Muscle of back (tissue), 13 donors: Measurements from ENCODE around the gene MT1G. TPM values are rescaled to one million over a fixed set of nuclear protein-coding genes. Genes with fewer than 3 reads are reported as not detected.
A peak's percentile ranks its signal among the peaks of the same experiment; 100 is the strongest.
"Not testable (repeated sequence)": the region's sequence is repeated elsewhere in the genome, so short reads cannot be mapped to it uniquely, and the experiment has no call there.

Experiments used
- DNase-seq, 3 donors: peaks; one replicate each; pipeline versions ENCODE4 v3.0.0 to v3.0.0-alpha.2; 2013
- long read RNA-seq, 9 donors: transcript quantifications; one replicate each; lab custom pipeline, GENCODE V29; 2026
- polyA plus RNA-seq, 10 donors: library from polyadenylated mRNA; unstranded; fragments of 120-200 nt; gene quantifications; one replicate each; pipeline ENCODE4 v1.2.1, GENCODE V29; 2013; ENCODE audit not compliant: insufficient read length in 10 of 10

MT1G gene
- 1 to 10 TPM in 4 of 10 donors, under 1 TPM in 3, not detected in 3; 0.62 to 3.6 (median 1.0) TPM for polyA plus RNA-seq
- long read RNA-seq, donor 1, partial matches to known transcripts: 5 of 5 reads
- long read RNA-seq, donor 1, other reads (novel, unspliced or antisense): 0 of 5 reads
- long read RNA-seq, donor 2, partial matches to known transcripts: 6 of 6 reads
- long read RNA-seq, donor 2, other reads (novel, unspliced or antisense): 0 of 6 reads
- long read RNA-seq, donor 3: 0 reads
- long read RNA-seq, donor 4, partial matches to known transcripts: 13 of 13 reads
- long read RNA-seq, donor 4, other reads (novel, unspliced or antisense): 0 of 13 reads
- long read RNA-seq, donor 5, partial matches to known transcripts: 0 of 2 reads
- long read RNA-seq, donor 5, other reads (novel, unspliced or antisense): 0 of 2 reads
- long read RNA-seq, donor 6, partial matches to known transcripts: 20 of 21 reads
- long read RNA-seq, donor 6, other reads (novel, unspliced or antisense): 0 of 21 reads
- long read RNA-seq, donor 7, partial matches to known transcripts: 8 of 8 reads
- long read RNA-seq, donor 7, other reads (novel, unspliced or antisense): 0 of 8 reads
- long read RNA-seq, donor 8, partial matches to known transcripts: 9 of 10 reads
- long read RNA-seq, donor 8, other reads (novel, unspliced or antisense): 0 of 10 reads
- long read RNA-seq, donor 9, partial matches to known transcripts: 0 of 2 reads
- long read RNA-seq, donor 9, other reads (novel, unspliced or antisense): 0 of 2 reads

- peak in 1 of 3 donors; percentile 62 for DNase-seq
Observed at GRCh38 chr16:56667581-56668571, at the start of gene MT1G. Gene MT1G (minus strand): TSS chr16:56668065. CDS start chr16:56667993, 72 bp downstream.

- DNase-seq: not testable (repeated sequence)
Observed at GRCh38 chr16:56717532-56717931, 49.7 kb upstream of the MT1G start.

GRCh38 chr16:56716761-56717160, 48.9 kb upstream of the MT1G start:
- DNase-seq: peak in 1 of 3 donors; percentile 53

GRCh38 chr16:56715126-56715525, 47.3 kb upstream of the MT1G start:
- no peak for DNase-seq

- no peak for DNase-seq
Observed at GRCh38 chr16:56713794-56714193, 45.9 kb upstream of the MT1G start.

- DNase-seq: no peak
Observed at GRCh38 chr16:56711862-56712261, 44.0 kb upstream of the MT1G start.

- no peak for DNase-seq
Observed at GRCh38 chr16:56710181-56710737, 42.4 kb upstream of the MT1G start.

- no peak for DNase-seq
Observed at GRCh38 chr16:56709443-56710040, 41.7 kb upstream of the MT1G start.

GRCh38 chr16:56708525-56709442, 40.9 kb upstream of the MT1G start:
- DNase-seq: no peak

- DNase-seq: no peak
Observed at GRCh38 chr16:56702836-56703235, 35.0 kb upstream of the MT1G start.

- DNase-seq: no peak
Observed at GRCh38 chr16:56701534-56701933, 33.7 kb upstream of the MT1G start.

- no peak for DNase-seq
Observed at GRCh38 chr16:56700631-56701030, 32.8 kb upstream of the MT1G start.

GRCh38 chr16:56700195-56700594, 32.3 kb upstream of the MT1G start:
- DNase-seq: no peak

- no peak for DNase-seq
Observed at GRCh38 chr16:56697456-56698155, 29.7 kb upstream of the MT1G start.

GRCh38 chr16:56695246-56695645, 27.4 kb upstream of the MT1G start:
- DNase-seq: no peak

GRCh38 chr16:56691885-56692284, 24.0 kb upstream of the MT1G start:
- no peak for DNase-seq

- DNase-seq: no peak
Observed at GRCh38 chr16:56690420-56691122, 22.7 kb upstream of the MT1G start.

GRCh38 chr16:56689171-56689570, 21.3 kb upstream of the MT1G start:
- DNase-seq: no peak

- no peak for DNase-seq
Observed at GRCh38 chr16:56688762-56689161, 20.9 kb upstream of the MT1G start.
